ENCODE data around the gene ZMYM1.

ZMYM1 gene

DNA sequence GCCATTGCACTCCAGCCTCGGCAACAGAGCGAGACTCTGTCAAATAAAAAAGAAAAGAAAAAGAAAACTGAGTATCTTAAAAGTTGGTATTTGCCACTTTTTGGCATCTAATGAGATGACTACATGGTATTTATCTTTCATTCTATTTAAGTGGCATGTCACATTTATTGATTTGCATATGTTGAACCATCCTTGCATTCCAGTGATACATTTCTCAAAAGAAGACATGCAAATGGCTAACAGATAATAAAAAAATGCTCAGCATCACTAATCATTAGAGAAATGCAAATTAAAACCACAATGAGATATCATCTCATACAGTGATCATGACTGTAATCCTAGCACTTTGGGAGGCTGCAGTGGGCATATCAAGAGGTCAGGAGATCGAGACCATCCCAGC, 85.7 kb downstream of the ZMYM1 start:
- FAIRE-seq (no peak), DNase-seq (ENCODE audit: insufficient read length, low spot score) (no peak)

Measured in HTR-8/SVneo (cell line).